Activated T-cell treated with anti-CD3 and anti-CD28 coated beads for 4 hours (primary cell): ENCODE measurements around the gene AAMP.

Experiments
- DNase-seq: peaks from one replicate; pipeline ENCODE4 v3.0.0-alpha.2; 2020

The AAMP gene

GRCh38 chr2:218293715-218294429, 23.9 kb upstream of the AAMP start:
- DNase-seq = no peak

GRCh38 chr2:218292048-218293014, 22.4 kb upstream of the AAMP start, which contains the start of gene TMBIM1:
Gene TMBIM1, minus strand, starts transcription at chr2:218292503. Its CDS starts 10,362 bp downstream, at chr2:218282141.
- DNase-seq = peak; percentile 72

- DNase-seq = no peak
These were observed 21.5 kb upstream of the AAMP start for GRCh38 chr2:218291318-218292047.

- DNase-seq = no peak
These were observed 20.7 kb upstream of the AAMP start for GRCh38 chr2:218290316-218291261.

- DNase-seq = no peak
These were observed 19.8 kb upstream of the AAMP start for GRCh38 chr2:218289639-218290315.

- DNase-seq = peak; percentile 61
These were observed 16.9 kb upstream of the AAMP start for GRCh38 chr2:218286570-218287459.

- DNase-seq = no peak
These were observed 15.7 kb upstream of the AAMP start for GRCh38 chr2:218285604-218286003.

GRCh38 chr2:218284106-218284811, 14.3 kb upstream of the AAMP start:
- DNase-seq = peak; percentile 34

GRCh38 chr2:218282173-218282991, 12.4 kb upstream of the AAMP start:
- no peak for DNase-seq

- no peak for DNase-seq
These were observed 11.5 kb upstream of the AAMP start for GRCh38 chr2:218281449-218281848.

- DNase-seq = no peak
These were observed 10.4 kb upstream of the AAMP start for GRCh38 chr2:218280260-218280870.

- no peak for DNase-seq
These were observed 8.8 kb upstream of the AAMP start for GRCh38 chr2:218278531-218279360.

GRCh38 chr2:218277921-218278320, 8.0 kb upstream of the AAMP start:
- DNase-seq = no peak

GRCh38 chr2:218276986-218277755, 7.2 kb upstream of the AAMP start:
- DNase-seq = no peak

GRCh38 chr2:218275371-218276072, 5.6 kb upstream of the AAMP start:
- DNase-seq = no peak

GRCh38 chr2:218274586-218274985, 4.6 kb upstream of the AAMP start:
- DNase-seq = no peak
